ENCODE results near the gene PLCD4. TPM values are rescaled to one million over a fixed set of nuclear protein-coding genes. Genes with fewer than 3 reads are reported as not detected.

The PLCD4 gene
- total RNA-seq, 2 experiments from 2014 or later = 0.34 to 0.49 TPM

DNA sequence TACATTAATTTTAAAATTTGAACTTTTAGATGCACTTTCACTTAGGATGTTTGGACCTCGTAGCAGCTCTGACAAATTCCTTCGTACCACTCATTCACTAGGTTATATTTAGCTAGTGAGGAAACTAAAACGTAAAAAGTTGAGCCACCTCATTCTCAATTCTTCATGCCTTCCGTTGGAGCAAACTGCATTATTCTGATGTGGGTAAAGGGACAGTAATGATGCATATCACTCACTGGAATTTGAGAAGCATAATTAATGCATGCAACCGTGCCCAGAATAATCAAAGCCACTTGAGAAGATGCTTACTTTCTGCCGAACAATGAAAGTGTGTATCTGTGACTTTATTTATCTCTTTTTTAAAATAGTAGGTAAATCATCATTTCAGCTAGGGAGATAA is 36.8 kb upstream of the PLCD4 start:
- POLR2A ChIA-PET = interaction anchor here (0.9 to 2.3 kb wide), 2 partner anchors 12 to 88 kb away, joined by 6 to 7 read pairs; partner anchors contain the start of genes BCS1L and ZNF142
- H3K27me3 Mint-ChIP-seq = no peaks in the 10 kb centered on the region
- CTCF ChIA-PET = interaction anchor here (0.7 to 1.4 kb wide), 4 partner anchors 24 to 139 kb away, joined by 3 read pairs; partner anchors contain the start of genes BCS1L and ZNF142
- TF ChIP-seq, protein P1, sequence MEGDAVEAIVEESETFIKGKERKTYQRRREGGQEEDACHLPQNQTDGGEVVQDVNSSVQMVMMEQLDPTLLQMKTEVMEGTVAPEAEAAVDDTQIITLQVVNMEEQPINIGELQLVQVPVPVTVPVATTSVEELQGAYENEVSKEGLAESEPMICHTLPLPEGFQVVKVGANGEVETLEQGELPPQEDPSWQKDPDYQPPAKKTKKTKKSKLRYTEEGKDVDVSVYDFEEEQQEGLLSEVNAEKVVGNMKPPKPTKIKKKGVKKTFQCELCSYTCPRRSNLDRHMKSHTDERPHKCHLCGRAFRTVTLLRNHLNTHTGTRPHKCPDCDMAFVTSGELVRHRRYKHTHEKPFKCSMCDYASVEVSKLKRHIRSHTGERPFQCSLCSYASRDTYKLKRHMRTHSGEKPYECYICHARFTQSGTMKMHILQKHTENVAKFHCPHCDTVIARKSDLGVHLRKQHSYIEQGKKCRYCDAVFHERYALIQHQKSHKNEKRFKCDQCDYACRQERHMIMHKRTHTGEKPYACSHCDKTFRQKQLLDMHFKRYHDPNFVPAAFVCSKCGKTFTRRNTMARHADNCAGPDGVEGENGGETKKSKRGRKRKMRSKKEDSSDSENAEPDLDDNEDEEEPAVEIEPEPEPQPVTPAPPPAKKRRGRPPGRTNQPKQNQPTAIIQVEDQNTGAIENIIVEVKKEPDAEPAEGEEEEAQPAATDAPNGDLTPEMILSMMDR (IDR thresholded peaks at IDR 0.05) = no peak
- H3K36me3 Mint-ChIP-seq (ENCODE audit: low read depth) = peaks cover 56% of the 10 kb centered on the region
- H3K4me3 Mint-ChIP-seq = peak overlapping the region; percentile 88
- DNase-seq (no peak), ATAC-seq (no peak)
- peaks cover 45% of the 10 kb centered on the region for H3K4me1 Mint-ChIP-seq (ENCODE audit: low read depth)
- H3K9me3 Mint-ChIP-seq = no peaks in the 10 kb centered on the region
- intact Hi-C loops (cut with micrococcal nuclease) = no loop called here
- H3K27ac Mint-ChIP-seq = peak overlapping the region; percentile 100

GRCh38 chr2:218576854-218577253 is 30.8 kb upstream of the PLCD4 start:
- no peak for DNase-seq
- ChIA-PET CTCF (no interaction called here), POLR2A (interaction anchor here (0.5 to 1.3 kb wide), 4 partner anchors 13 to 174 kb away, joined by 3 to 4 read pairs (median 4); no protein-coding TSS in a partner anchor)
- TF ChIP-seq, protein P1 (IDR thresholded peaks at IDR 0.05) = no peak
- intact Hi-C loops (cut with micrococcal nuclease) = no loop called here
- no peaks in the 10 kb centered on the region for H3K9me3 Mint-ChIP-seq
- no peak overlapping the region for H3K4me3 Mint-ChIP-seq
- H3K27ac Mint-ChIP-seq = no peak overlapping the region
- peaks cover 46% of the 10 kb centered on the region for H3K4me1 Mint-ChIP-seq (ENCODE audit: low read depth)
- no peaks in the 10 kb centered on the region for H3K27me3 Mint-ChIP-seq
- ATAC-seq = no peak
- peaks cover 25% of the 10 kb centered on the region for H3K36me3 Mint-ChIP-seq (ENCODE audit: low read depth)

- ATAC-seq (no peak), DNase-seq (no peak)
- no peak overlapping the region for H3K27ac Mint-ChIP-seq
- TF ChIP-seq, protein P1 (IDR thresholded peaks at IDR 0.05) = no peak
- no peaks in the 10 kb centered on the region for H3K9me3 Mint-ChIP-seq
- ChIA-PET CTCF (interaction anchor here (0.7 to 1.2 kb wide), 2 partner anchors 61 to 80 kb away, joined by 3 read pairs; no protein-coding TSS in a partner anchor), POLR2A (interaction anchor here (0.5 to 1.3 kb wide), 6 partner anchors 8 to 173 kb away, joined by 3 to 5 read pairs (median 4); partner anchors contain the start of gene USP37)
- peaks cover 48% of the 10 kb centered on the region for H3K4me1 Mint-ChIP-seq (ENCODE audit: low read depth)
- peaks cover 26% of the 10 kb centered on the region for H3K36me3 Mint-ChIP-seq (ENCODE audit: low read depth)
- no peak overlapping the region for H3K4me3 Mint-ChIP-seq
- no peaks in the 10 kb centered on the region for H3K27me3 Mint-ChIP-seq
- intact Hi-C loops (cut with micrococcal nuclease) = no loop called here
These were observed 30.0 kb upstream of the PLCD4 start for GRCh38 chr2:218577482-218578220.

- intact Hi-C loops (cut with micrococcal nuclease) = no loop called here
- no peaks in the 10 kb centered on the region for H3K9me3 Mint-ChIP-seq
- no peaks in the 10 kb centered on the region for H3K27me3 Mint-ChIP-seq
- TF ChIP-seq, protein P1 (IDR thresholded peaks at IDR 0.05) = no peak
- DNase-seq = no peak
- peaks cover 53% of the 10 kb centered on the region for H3K4me1 Mint-ChIP-seq (ENCODE audit: low read depth)
- H3K27ac Mint-ChIP-seq = no peak overlapping the region
- POLR2A ChIA-PET = interaction anchor here (0.7 to 1.6 kb wide), 4 partner anchors 8 to 22 kb away, joined by 3 to 5 read pairs (median 4); partner anchors contain the start of gene USP37
- CTCF ChIA-PET = interaction anchor here (0.7 to 1.2 kb wide), 2 partner anchors 61 to 80 kb away, joined by 3 read pairs; no protein-coding TSS in a partner anchor
- peaks cover 29% of the 10 kb centered on the region for H3K36me3 Mint-ChIP-seq (ENCODE audit: low read depth)
- no peak overlapping the region for H3K4me3 Mint-ChIP-seq
- no peak for ATAC-seq
These were observed 29.3 kb upstream of the PLCD4 start for GRCh38 chr2:218578272-218578877.

All from activated CD8-positive, alpha-beta T cell treated with anti-CD3 and anti-CD28 coated beads for 36 hours (primary cell).